NCI-H187 treated with DMSO at 0.1 percent for 48 hours (cell line): ENCODE data around the gene BCAS3.

Source experiments
- DNase-seq: peaks from one replicate; lab custom pipeline; 2025; lab: John Stamatoyannopoulos, UW

The BCAS3 gene

GRCh38 chr17:61251939-61252865 is 574.6 kb downstream of the BCAS3 start:
- DNase-seq = no peak

GRCh38 chr17:61253362-61253761 is 575.7 kb downstream of the BCAS3 start:
- no peak for DNase-seq

- DNase-seq = no peak
These were observed 576.4 kb downstream of the BCAS3 start for GRCh38 chr17:61253937-61254574.

DNA sequence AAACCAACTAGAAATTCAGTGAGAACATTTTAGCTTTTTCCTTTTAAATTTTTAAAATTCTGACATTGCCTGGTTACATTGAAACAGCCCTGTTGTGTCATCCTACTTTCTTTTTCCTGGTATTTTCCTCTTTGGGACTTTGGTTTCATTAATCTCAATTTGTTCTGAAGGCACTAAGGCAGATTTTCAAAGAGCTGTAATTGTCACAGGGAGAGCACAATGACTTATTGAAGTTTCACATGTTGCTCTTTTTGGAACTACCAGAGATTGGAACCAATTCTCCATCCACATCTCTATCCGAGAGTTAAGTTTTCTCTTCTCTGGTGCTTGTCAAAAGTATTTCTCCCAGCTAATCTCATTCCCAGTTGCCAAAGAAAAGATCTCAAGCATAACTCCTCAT is 577.3 kb downstream of the BCAS3 start:
- no peak for DNase-seq

DNA sequence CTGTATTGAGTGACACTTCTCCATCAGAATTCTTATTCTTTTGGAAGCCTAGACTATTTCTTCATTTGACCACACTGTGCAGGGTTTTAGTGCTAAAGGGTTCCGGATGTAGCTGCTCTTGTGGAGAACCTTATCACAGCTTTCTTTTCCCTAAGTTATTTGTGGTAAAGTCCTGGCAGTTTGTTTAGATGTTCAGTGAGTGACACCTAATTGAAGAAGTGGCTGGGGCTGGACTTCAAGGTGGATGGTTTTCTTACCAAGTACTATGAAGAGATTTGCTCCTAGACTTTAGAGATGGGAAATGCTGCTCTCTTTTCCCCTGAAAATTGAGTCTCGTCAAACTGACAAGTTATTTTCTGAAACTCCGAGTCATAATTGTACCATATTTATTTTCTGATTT is 578.0 kb downstream of the BCAS3 start:
- no peak for DNase-seq

GRCh38 chr17:61259360-61259759 is 581.7 kb downstream of the BCAS3 start:
- DNase-seq = no peak

DNA sequence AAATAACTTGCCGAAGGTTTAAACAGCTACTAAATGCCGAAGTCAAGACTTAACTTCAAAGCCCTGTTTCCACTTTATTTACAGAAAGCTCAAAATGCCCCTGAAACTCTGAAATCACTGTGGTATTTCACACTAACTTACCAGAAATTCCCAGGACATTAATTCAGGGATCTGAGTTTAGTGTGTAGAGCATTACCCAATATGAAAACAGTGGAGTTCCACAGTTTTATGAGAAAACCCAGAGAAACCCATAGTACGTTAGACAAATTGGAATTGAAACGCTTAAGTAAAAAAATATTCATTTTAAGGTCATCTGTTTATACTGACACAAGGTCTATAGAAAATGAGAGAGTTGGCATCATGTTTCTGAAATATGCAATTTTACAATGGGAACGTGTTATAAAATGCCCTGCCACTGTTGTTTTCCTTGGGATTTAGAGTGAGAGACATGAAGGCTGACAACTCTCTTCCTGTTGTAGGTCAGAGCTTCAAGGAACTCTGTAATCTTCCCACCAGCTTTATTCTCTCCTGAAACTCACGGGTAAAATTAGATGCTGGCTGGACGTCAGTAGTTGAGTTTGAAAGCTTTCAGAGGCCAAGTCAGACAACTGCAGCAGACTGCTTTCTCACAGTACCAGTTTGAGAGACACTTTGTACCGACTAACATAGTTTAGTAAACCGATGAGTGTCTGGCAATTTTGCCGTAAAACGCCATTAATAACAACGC is 582.6 kb downstream of the BCAS3 start:
- no peak for DNase-seq

DNA sequence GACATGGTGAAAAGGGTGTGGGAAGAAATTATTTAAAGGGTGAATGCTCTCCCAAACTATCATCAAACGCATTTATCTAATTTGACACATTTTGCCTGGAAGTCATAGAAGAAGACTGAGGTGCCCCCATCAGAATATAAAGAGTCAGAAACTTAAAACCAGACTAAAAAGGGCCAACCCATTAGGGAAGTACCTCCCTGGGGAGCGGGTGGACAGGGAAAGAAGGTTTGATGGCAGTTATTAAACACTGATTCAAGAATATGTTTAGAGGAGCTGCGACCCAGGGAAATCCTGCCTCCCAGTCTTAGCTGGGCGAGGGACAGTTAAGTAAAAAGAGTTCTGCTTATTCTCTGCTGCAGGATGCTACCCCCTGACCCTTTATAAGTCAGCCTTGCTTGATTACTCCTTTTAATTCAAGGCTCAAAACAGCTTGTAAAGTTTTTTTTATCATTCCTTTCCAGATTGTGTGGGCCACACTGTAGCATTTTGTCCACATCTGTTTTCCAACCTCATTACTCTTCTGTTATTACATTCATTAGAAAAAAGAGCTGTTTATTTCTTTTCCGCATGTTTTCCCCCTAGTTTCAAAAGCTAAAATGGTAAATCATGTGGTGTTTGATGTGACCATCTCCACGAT is 583.5 kb downstream of the BCAS3 start:
- no peak for DNase-seq

DNA sequence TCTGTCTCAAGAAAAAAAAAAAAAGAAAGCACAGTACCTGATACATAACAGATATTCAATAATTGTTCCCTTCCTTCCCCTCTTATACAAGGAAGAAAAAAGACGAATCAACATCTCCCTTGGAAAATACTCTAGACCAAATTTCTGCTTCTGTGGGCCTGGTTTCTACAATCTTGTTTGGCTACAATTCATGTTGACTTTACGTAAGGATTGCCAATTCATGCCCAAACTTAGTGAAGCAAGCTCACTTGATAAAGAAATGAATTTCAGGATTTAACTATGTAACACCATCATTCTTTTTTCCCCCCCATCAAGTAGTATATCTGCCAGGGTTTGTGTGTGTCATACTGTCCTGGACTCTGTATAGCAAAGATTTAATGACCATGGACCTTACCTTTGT is 587.7 kb downstream of the BCAS3 start:
- no peak for DNase-seq

DNA sequence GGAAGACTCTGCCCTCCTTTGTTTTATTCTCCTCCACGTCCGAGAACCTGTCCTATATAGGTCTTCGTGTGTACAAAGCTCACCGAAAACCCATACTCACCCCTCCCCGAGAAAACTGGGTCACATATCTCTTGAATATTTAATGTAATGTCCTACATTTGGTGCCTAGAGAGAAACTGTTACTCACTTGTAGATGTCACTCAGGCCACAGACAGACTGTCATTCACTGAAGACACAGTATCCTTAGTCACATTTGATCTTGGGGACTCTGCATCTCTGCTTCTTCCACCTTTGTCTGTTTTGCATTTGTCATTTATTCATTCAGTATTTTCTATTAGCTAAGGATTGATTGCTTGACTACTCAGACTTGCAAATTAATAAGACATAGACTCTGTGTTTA is 590.2 kb downstream of the BCAS3 start:
- DNase-seq = no peak

- DNase-seq = no peak
These were observed 597.7 kb downstream of the BCAS3 start for GRCh38 chr17:61275395-61275794.

- no peak for DNase-seq
These were observed 599.2 kb downstream of the BCAS3 start for GRCh38 chr17:61276806-61277205.

GRCh38 chr17:61279476-61280145 is 602.0 kb downstream of the BCAS3 start:
- DNase-seq = no peak

DNA sequence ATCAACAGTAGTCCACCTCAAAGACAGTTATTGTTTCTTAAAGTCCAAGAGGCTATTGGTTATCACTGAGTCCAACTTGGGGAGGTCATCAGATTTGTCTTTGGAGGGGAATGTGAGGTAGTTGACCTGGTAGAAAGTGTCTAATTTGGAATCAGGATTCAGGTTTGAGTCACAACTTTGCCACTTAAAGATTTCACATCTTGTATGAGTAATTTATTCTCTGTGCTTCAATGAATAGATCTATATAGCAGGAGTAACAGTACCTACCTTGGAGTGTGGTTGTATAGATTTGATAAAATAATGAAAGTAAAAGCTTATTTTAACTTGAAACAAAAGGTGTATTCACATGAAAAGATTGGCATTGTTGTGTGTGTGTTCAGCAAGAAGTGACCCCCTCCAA is 602.7 kb downstream of the BCAS3 start:
- no peak for DNase-seq

- DNase-seq = no peak
These were observed 603.2 kb downstream of the BCAS3 start for GRCh38 chr17:61280851-61281250.

GRCh38 chr17:61282377-61282776 is 604.7 kb downstream of the BCAS3 start:
- DNase-seq = no peak

DNA sequence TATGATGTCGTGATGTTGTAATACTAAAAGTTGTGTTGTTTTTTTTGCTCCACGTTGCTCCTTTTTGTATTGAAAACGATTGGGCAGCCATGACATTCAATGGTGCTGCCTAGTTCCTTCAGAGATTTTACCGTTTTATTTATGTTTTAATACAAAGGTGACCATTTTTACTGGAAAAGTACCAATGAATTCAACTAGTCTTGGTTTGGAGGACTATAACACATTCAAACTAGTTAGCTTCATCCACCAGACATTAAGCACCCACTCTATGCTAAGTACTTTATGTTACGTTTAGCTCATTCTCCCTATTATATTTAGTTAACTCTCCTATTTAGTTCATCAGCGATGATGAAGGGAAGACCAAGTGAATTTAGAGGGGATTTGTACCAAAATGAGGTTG is 605.4 kb downstream of the BCAS3 start:
- DNase-seq = no peak

- DNase-seq = no peak
These were observed 606.5 kb downstream of the BCAS3 start for GRCh38 chr17:61284174-61284573.

GRCh38 chr17:61284746-61285145 is 607.1 kb downstream of the BCAS3 start:
- no peak for DNase-seq

DNA sequence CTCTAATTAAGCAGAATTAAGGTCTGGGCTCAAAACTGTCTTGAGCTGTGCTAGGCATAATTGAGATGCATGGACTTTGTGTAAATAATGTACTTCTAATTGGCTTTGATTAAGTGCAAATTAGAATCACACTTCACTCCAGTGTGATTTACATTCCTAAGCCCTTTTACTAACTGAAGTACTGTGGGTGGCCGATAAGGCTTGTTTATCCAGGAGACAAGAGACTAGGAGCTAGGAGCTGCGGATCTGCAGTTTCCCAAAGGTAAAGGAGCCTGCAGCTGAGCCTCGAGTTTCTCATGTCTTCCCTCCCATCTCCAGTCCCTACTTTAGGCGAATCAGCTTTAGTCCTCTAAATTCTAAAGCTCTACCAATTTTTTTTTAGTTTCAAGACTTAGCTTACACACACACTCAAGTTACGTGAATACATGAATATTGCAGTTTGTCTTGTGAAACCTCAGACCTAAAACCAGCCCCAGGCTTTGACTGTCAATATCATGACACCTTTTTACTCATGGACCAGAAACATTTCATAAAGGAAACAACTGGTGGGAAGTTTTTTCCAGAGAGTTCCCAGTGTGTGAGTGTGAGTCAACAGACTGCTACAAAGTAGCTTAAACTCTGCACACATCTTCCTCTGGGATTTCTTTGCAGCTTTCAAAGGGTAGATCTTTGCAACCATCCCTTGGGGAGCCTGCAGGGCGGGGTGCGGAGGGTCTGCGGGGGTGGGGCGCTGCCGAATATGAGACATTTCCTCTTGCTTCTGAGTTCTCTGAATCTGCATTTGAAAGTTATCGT is 608.1 kb downstream of the BCAS3 start:
- no peak for DNase-seq

GRCh38 chr17:61286449-61286848 is 608.8 kb downstream of the BCAS3 start:
- no peak for DNase-seq
